GM23248 (cell line): Measurements from ENCODE around the gene DMKN. TPM values are rescaled to one million over a fixed set of nuclear protein-coding genes. Genes with fewer than 3 reads are reported as not detected.

Experiments
- DNase-seq: peaks from one replicate; pipeline ENCODE4 v3.0.0-alpha.2; 2015
- H2AFZ ChIP-seq: fragments of 200-600 bp; sonication (generic); 2 replicates; pipeline ENCODE4 v1.6.1; 2016; ENCODE audit warnings: antibody characterized with exemption
- H3F3A ChIP-seq: fragments of 200-600 bp; sonication (generic); 2 replicates; pipeline ENCODE4 v1.6.1; 2016; ENCODE audit warnings: mild to moderate bottlenecking, antibody characterized with exemption, mixed run types; ENCODE audit not compliant: insufficient read depth
- H3K27ac ChIP-seq: fragments of 200-600 bp; sonication (generic); 2 replicates; pipeline ENCODE4 v1.5.1; 2016; ENCODE audit warnings: mild to moderate bottlenecking
- H3K27me3 ChIP-seq: fragments of 200-600 bp; sonication (generic); replicated peaks from 2 replicates; pipeline ENCODE4 v1.6.1; 2016; ENCODE audit warnings: mild to moderate bottlenecking; ENCODE audit not compliant: insufficient read depth
- H3K36me3 ChIP-seq: fragments of 200-600 bp; sonication (generic); 2 replicates; pipeline ENCODE4 v1.6.1; 2016; ENCODE audit warnings: low read depth, mild to moderate bottlenecking
- H3K4me1 ChIP-seq: fragments of 200-600 bp; sonication (generic); 2 replicates; pipeline ENCODE4 v1.6.1; 2016; ENCODE audit warnings: mild to moderate bottlenecking; ENCODE audit not compliant: insufficient read depth
- H3K4me2 ChIP-seq: fragments of 200-600 bp; sonication (generic); one replicate; pipeline ENCODE4 v1.6.1; 2016; ENCODE audit warnings: mild to moderate bottlenecking; ENCODE audit not compliant: unreplicated experiment
- H3K4me3 ChIP-seq: fragments of 200-600 bp; sonication (generic); 2 replicates; pipeline ENCODE4 v1.5.1; 2016; ENCODE audit warnings: mild to moderate bottlenecking
- H3K79me2 ChIP-seq: fragments of 200-600 bp; sonication (generic); 2 replicates; pipeline ENCODE4 v1.6.1; 2016; ENCODE audit warnings: mild to moderate bottlenecking; ENCODE audit not compliant: insufficient read depth
- H3K9ac ChIP-seq: fragments of 200-600 bp; sonication (generic); 2 replicates; pipeline ENCODE4 v1.6.1; 2016; ENCODE audit warnings: mild to moderate bottlenecking
- H3K9me2 ChIP-seq: fragments of 200-600 bp; sonication (generic); 2 replicates; pipeline ENCODE4 v1.6.1; 2016; ENCODE audit warnings: mixed run types, mild to moderate bottlenecking, moderate library complexity; ENCODE audit not compliant: insufficient read depth
- H3K9me3 ChIP-seq: fragments of 200-600 bp; sonication (generic); one replicate; pipeline ENCODE4 v1.6.1; 2017; ENCODE audit warnings: low read depth
- H4K20me1 ChIP-seq: fragments of 200-600 bp; sonication (generic); 2 replicates; pipeline ENCODE4 v1.6.0; 2016; ENCODE audit not compliant: insufficient read depth
- EZH2 ChIP-seq: fragments of 200-600 bp; sonication (generic); IDR thresholded peaks from 2 replicates; pipeline ENCODE4 v1.6.1; 2018; ENCODE audit warnings: antibody characterized with exemption, mild to moderate bottlenecking; ENCODE audit not compliant: insufficient read depth, poor library complexity, severe bottlenecking
- EZH2phosphoT487 ChIP-seq: fragments of 200-600 bp; sonication (generic); IDR thresholded peaks from 2 replicates; pipeline ENCODE4 v1.6.1; 2018; ENCODE audit warnings: antibody characterized with exemption, moderate library complexity, mild to moderate bottlenecking, low read depth; ENCODE audit not compliant: insufficient read depth
- WGBS, 2 experiments: methylation state at CpG; one replicate each; pipeline ENCODE4 v1.1.6; 2015 to 2017; ENCODE audit warnings: low lambda C conversion rate in 2 of 2, low coverage in 1 of 2; ENCODE audit errors: missing lambda C conversion rate in 2 of 2; 5-methylcytosine and 5-hydroxymethylcytosine counted together
- in situ Hi-C: fragments of 300-500 bp; cut with MboI; formaldehyde crosslinking; loops from 2 replicates; pipeline ENCODE4 v1.15.0; 2020
- polyA plus RNA-seq: library from polyadenylated mRNA; unstranded; fragments of >200 nt; fragmentation: Nextera tagmentation; extraction: Ambion mirVana; gene quantifications from 2 replicates; pipeline ENCODE4 v1.2.1, GENCODE V29; 2016
- total RNA-seq: library from RNA; depleted of rRNA; stranded (reverse); fragments of >200 nt; shearing (Covaris generic); gene quantifications from 2 replicates; pipeline ENCODE4 v1.2.3, GENCODE V29; 2014

The DMKN gene
- total and polyA plus RNA-seq, 2 experiments from 2014 or later = 25.4 to 34.5 TPM

DNA sequence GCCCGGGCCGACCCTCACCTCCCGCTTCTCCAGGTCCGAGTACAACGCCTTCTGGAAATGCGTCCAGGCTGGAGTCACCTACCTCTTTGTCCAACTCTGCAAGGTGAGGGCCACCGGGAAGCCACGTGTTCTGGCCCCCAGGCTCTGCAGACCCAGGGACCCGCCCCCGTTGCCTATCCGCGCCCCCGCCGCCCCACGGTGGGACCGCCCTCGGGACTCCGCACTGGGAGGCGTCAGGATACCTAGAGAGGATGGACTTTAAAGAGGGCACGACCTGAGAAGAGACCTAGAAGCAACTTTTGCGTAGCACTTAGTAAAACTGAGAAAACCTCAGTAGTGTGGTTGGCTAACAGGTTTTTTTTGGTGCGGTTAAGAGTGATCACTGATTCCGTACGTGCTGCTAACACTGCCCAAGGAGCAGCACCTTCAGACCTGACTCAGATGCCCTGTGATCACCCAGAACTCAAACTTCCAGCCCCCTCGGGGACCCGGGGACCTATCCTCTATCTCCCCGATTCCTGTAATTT is 32.5 kb upstream of the DMKN start:
- H3K36me3 ChIP-seq = no peaks in the 10 kb centered on the region

GRCh38 chr19:35545001-35545854 is 31.8 kb upstream of the DMKN start, which contains the start of gene TMEM147:
Gene TMEM147 (plus strand): TSS chr19:35545626. CDS start chr19:35545740, 114 bp downstream.
- Histone ChIP-seq H3K4me2 (peak within 1 kb of the TSS; percentile 93), H3K9me3 (no peaks in the 10 kb centered on the region), H3F3A (no peaks in the 10 kb centered on the region), H4K20me1 (no peaks in the 10 kb centered on the region), H3K36me3 (no peaks in the 10 kb centered on the region), H3K9ac (peak within 1 kb of the TSS; percentile 94), H3K27me3 (no peaks in the 10 kb centered on the region), H2AFZ (peak within 1 kb of the TSS; percentile 94), H3K9me2 (no peaks in the 10 kb centered on the region), H3K4me1 (no peaks in the 10 kb centered on the region), H3K27ac (peak within 1 kb of the TSS; percentile 46), H3K79me2 (peaks cover 29% of the 10 kb centered on the region), H3K4me3 (peak within 1 kb of the TSS; percentile 90)
- TF ChIP-seq EZH2phosphoT487 = no peak
- no peak for TF ChIP-seq EZH2
- in situ Hi-C loops = no loop called here
- WGBS, 2 experiments = 2% methylated on average over 69 to 77 of the region's 85 CpGs
- DNase-seq = peak; percentile 92

More for the DNA sequence above, 32.5 kb upstream of the DMKN start:
- in situ Hi-C loops = no loop called here
- Histone ChIP-seq H3K9me2 (no peaks in the 10 kb centered on the region), H3K27ac (peak overlapping the region; percentile 46), H3F3A (no peaks in the 10 kb centered on the region), H4K20me1 (no peaks in the 10 kb centered on the region), H3K9me3 (no peaks in the 10 kb centered on the region), H3K4me2 (peak overlapping the region; percentile 93), H3K9ac (peak overlapping the region; percentile 94), H2AFZ (peak overlapping the region; percentile 94), H3K79me2 (peaks cover 29% of the 10 kb centered on the region), H3K4me3 (peak overlapping the region; percentile 90), H3K27me3 (no peaks in the 10 kb centered on the region), H3K4me1 (no peaks in the 10 kb centered on the region)
- TF ChIP-seq EZH2 (no peak), EZH2phosphoT487 (no peak)
- 4 to 7% methylated on average over 16 to 27 of the region's 27 CpGs for WGBS, 2 experiments
- DNase-seq = peak; percentile 64

DNA sequence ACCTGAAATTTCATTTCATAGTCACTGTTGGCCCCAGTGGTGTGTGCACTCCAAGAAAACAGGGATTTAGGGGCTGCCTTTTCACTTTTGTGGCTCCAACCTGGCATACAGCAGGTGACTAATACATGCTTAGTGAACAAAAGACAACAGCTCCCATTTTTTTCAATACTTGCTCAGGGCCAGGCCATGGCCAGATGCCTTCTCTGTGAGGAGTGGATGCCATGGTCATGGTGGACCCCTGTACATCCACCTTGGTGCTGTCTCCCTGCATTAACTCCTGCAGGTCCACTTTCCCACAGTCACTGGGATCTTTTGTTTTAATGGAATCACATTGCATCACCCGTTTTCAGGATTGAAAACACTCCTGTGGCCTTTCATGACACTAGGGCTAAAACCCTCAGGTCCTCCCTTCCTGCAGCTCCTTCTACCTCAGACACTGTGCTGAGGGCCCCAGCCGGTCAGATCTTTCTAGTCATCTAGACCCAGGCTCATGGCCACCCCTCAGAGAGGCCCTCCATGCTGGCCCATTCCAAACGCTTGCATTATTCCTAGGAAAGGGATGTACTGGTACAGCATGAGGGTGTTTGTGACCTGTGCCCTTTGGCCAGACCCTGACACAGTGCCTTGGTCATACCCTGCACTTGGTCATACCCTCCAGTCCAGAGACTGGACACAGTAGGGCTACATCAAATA is 30.8 kb upstream of the DMKN start:
- DNase-seq = peak; percentile 6
- H3K4me2 ChIP-seq = peak overlapping the region; percentile 93
- no peaks in the 10 kb centered on the region for H3K9me3 ChIP-seq
- in situ Hi-C loops = no loop called here
- no peak overlapping the region for H2AFZ ChIP-seq
- no peak overlapping the region for H3K27ac ChIP-seq
- no peaks in the 10 kb centered on the region for H3K27me3 ChIP-seq
- H3K9me2 ChIP-seq = no peaks in the 10 kb centered on the region
- H3F3A ChIP-seq = no peaks in the 10 kb centered on the region
- H3K9ac ChIP-seq = peak overlapping the region; percentile 94
- H3K79me2 ChIP-seq = peaks cover 29% of the 10 kb centered on the region
- H4K20me1 ChIP-seq = no peaks in the 10 kb centered on the region
- H3K36me3 ChIP-seq = no peaks in the 10 kb centered on the region
- peak overlapping the region; percentile 90 for H3K4me3 ChIP-seq
- no peak for TF ChIP-seq EZH2
- TF ChIP-seq EZH2phosphoT487 = no peak
- H3K4me1 ChIP-seq = no peaks in the 10 kb centered on the region
- 53 to 54% methylated on average over 3 of the region's 3 CpGs for WGBS, 2 experiments

GRCh38 chr19:35543280-35544109 is 30.0 kb upstream of the DMKN start:
- Histone ChIP-seq H3K27me3 (no peaks in the 10 kb centered on the region), H3F3A (no peaks in the 10 kb centered on the region), H3K4me2 (no peak overlapping the region), H4K20me1 (no peaks in the 10 kb centered on the region), H3K4me1 (no peaks in the 10 kb centered on the region), H3K9me3 (no peaks in the 10 kb centered on the region), H3K9me2 (no peaks in the 10 kb centered on the region), H3K27ac (no peak overlapping the region), H2AFZ (no peak overlapping the region), H3K4me3 (no peak overlapping the region), H3K9ac (no peak overlapping the region), H3K36me3 (no peaks in the 10 kb centered on the region), H3K79me2 (peaks cover 29% of the 10 kb centered on the region)
- TF ChIP-seq EZH2 (no peak), EZH2phosphoT487 (no peak)
- no peak for DNase-seq
- in situ Hi-C loops = no loop called here
- WGBS, 2 experiments = 92 to 97% methylated on average over 15 of the region's 15 CpGs
